ENCODE measurements around the gene EXOC3. TPM values are rescaled to one million over a fixed set of nuclear protein-coding genes. Genes with fewer than 3 reads are reported as not detected.
"Not testable (repeated sequence)": the region's sequence is repeated elsewhere in the genome, so short reads cannot be mapped to it uniquely, and the experiment has no call there.

The EXOC3 gene
- total RNA-seq, 1 donor from 2014 or later, result 29.2 TPM

DNA sequence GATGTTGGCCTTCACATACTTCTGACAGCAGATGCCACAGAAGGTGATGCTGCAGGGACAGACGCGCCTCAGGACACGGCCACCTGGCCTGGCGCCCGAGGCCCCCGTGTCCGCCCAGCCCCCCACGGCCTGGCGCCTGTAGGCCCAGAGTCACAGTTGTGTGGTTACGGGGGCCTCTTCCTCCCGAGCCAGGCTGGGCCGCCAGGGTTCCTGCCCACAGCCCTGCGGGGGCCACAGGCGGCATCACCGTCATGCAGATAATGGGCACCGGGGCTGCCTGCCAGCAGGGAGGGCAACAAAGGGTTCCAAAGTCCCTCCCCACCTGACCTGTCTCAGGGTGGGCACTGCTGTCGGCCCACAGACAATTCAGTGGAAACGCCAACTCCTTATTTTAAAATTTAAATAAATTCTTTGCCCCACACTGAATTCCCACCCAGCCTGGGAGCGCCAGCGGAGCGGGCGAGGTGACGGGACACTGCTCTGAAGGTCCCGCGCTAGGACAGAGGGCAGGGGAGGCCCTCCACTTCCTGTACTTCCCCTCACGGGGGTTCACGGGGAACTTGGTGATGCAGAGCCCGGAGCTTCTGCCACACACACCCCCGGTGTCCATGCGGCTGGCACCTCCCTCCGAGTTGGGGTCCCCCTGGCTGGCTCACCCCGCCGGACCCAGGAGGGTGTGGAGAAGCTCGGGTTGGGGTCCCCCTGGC lies 40.6 kb downstream of the EXOC3 start:
- H3K4me3 ChIP-seq (ENCODE audit: low read length in 3 of 3), result no peak overlapping the region
- no peaks in the 10 kb centered on the region for H3K36me3 ChIP-seq (ENCODE audit: control insufficient read depth in 3 of 3, insufficient read depth in 3 of 3, low read length in 3 of 3)
- H3K9ac ChIP-seq (ENCODE audit: low read depth in 1 of 3, low read length in 3 of 3), result no peak overlapping the region
- H3K27me3 ChIP-seq (ENCODE audit: control insufficient read depth in 3 of 3, insufficient read depth in 3 of 3, low read length in 3 of 3), result peaks cover 52 to 71% (median 58%) of the 10 kb centered on the region in 3 donors
- no peaks in the 10 kb centered on the region for H3K9me3 ChIP-seq (ENCODE audit: control insufficient read depth in 3 of 3, low read length in 3 of 3)
- no peaks in the 10 kb centered on the region for H3K4me1 ChIP-seq (ENCODE audit: control insufficient read depth in 3 of 3, insufficient read depth in 3 of 3, low read length in 3 of 3)
- H3K27ac ChIP-seq (ENCODE audit: low read depth, low read length), result no peak overlapping the region

DNA sequence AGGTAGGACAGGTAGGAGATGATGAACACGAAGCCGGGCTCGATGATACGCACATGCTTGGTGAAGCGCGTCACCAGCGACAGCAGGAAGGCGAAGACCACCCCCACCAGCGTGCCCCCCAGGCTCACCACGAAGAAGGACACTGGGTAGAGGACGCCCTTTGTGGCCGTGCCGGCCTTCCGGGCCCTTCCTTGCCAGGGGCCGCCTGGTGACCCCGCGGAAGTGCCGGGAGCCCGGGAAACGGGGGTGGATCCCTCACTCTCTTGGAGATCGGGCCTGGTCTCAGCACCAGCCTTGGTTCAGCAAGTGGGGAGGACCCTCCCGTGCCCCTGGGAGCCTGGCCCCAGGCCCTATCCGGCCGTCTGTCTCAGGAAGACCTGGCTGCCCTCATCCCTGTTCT lies 41.6 kb downstream of the EXOC3 start:
- Histone ChIP-seq H3K4me1 (ENCODE audit: control insufficient read depth in 3 of 3, insufficient read depth in 3 of 3, low read length in 3 of 3) (no peaks in the 10 kb centered on the region), H3K27ac (ENCODE audit: low read depth, low read length) (no peak overlapping the region), H3K4me3 (ENCODE audit: low read length in 3 of 3) (no peak overlapping the region), H3K9me3 (ENCODE audit: control insufficient read depth in 3 of 3, low read length in 3 of 3) (no peaks in the 10 kb centered on the region), H3K27me3 (ENCODE audit: control insufficient read depth in 3 of 3, insufficient read depth in 3 of 3, low read length in 3 of 3) (peaks cover 42 to 70% (median 51%) of the 10 kb centered on the region in 3 donors), H3K36me3 (ENCODE audit: control insufficient read depth in 3 of 3, insufficient read depth in 3 of 3, low read length in 3 of 3) (no peaks in the 10 kb centered on the region), H3K9ac (ENCODE audit: low read depth in 1 of 3, low read length in 3 of 3) (no peak overlapping the region)

DNA sequence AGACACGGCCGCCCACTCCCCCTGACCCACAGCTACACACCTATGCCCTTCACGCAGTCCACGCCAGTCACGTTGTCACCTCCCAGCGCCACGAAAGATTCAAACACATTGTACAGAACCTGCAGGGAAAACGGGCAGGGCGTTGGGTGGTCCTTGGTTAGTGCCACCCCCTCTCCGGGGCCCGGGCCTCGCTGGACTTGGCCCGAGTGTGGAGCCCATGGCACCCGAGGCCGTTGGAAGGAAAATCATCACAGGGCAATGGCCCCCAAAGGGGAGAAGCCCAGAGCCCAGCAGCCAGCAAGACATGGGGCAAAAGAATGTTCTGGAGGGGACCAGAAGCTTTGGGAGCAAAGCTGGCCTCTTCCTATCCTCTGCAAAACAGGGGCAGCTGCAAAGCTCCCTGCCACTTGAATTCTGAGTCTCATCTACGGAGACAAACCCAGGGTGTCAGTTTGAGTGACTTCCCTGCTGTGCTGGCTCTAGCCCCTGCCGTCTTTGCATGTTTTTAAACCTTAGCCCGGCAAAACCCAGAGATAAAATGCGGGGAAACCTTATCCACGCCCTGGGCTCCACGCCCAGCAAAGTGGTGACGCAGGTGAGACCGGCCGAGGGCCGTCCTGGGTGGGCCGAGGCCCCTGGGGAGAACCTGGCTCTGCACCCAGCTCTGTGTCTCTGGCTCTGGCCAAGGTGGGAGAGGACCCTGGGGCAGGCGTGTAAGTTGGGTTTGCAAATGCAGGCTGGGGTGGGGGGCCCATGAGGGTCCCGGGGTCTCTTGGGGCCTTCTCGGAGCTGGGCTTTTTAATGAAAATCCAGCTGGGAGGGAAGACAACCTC lies 42.4 kb downstream of the EXOC3 start:
- Histone ChIP-seq H3K9ac (ENCODE audit: low read depth in 1 of 3, low read length in 3 of 3) (no peak overlapping the region), H3K4me1 (ENCODE audit: control insufficient read depth in 3 of 3, insufficient read depth in 3 of 3, low read length in 3 of 3) (peaks cover 0 to 2% (median 0%) of the 10 kb centered on the region in 3 donors), H3K4me3 (ENCODE audit: low read length in 3 of 3) (no peak overlapping the region), H3K36me3 (ENCODE audit: control insufficient read depth in 3 of 3, insufficient read depth in 3 of 3, low read length in 3 of 3) (no peaks in the 10 kb centered on the region), H3K27ac (ENCODE audit: low read depth, low read length) (no peak overlapping the region), H3K9me3 (ENCODE audit: control insufficient read depth in 3 of 3, low read length in 3 of 3) (no peaks in the 10 kb centered on the region), H3K27me3 (ENCODE audit: control insufficient read depth in 3 of 3, insufficient read depth in 3 of 3, low read length in 3 of 3) (peaks cover 38 to 70% (median 51%) of the 10 kb centered on the region in 3 donors)

DNA sequence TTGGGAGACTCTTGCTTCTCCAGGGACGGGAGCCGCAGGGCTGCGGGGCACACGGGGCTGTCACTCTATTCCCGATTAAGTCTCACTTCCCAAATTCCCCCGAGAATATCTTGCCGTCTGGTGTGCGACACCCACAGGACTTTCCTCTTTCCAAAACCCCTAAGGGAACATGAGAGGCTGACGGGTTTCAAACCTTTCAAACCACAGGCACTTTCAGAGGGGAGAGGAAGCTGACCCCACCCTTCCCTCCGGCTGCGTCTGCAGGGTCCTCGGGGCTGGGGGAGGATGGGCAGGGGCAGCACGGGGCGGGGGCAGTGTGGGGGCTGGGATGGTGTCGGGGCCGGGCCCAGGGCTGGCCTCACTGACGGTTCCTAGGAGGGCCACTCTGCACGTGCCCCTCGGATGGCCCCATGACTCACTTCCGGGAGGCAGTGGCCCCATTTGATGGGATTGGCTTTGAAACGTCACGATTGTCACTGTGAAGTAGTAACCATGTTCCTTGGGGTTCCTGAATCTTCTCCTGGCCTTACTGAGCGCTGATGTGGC lies 43.0 kb downstream of the EXOC3 start:
- no peak overlapping the region for H3K4me3 ChIP-seq (ENCODE audit: low read length in 3 of 3)
- no peak overlapping the region for H3K27ac ChIP-seq (ENCODE audit: low read depth, low read length)
- H3K27me3 ChIP-seq (ENCODE audit: control insufficient read depth in 3 of 3, insufficient read depth in 3 of 3, low read length in 3 of 3), result peaks cover 38 to 70% (median 49%) of the 10 kb centered on the region in 3 donors
- H3K4me1 ChIP-seq (ENCODE audit: control insufficient read depth in 3 of 3, insufficient read depth in 3 of 3, low read length in 3 of 3), result peaks cover 0 to 2% (median 0%) of the 10 kb centered on the region in 3 donors
- H3K36me3 ChIP-seq (ENCODE audit: control insufficient read depth in 3 of 3, insufficient read depth in 3 of 3, low read length in 3 of 3), result no peaks in the 10 kb centered on the region
- H3K9me3 ChIP-seq (ENCODE audit: control insufficient read depth in 3 of 3, low read length in 3 of 3), result no peaks in the 10 kb centered on the region
- no peak overlapping the region for H3K9ac ChIP-seq (ENCODE audit: low read depth in 1 of 3, low read length in 3 of 3)

DNA sequence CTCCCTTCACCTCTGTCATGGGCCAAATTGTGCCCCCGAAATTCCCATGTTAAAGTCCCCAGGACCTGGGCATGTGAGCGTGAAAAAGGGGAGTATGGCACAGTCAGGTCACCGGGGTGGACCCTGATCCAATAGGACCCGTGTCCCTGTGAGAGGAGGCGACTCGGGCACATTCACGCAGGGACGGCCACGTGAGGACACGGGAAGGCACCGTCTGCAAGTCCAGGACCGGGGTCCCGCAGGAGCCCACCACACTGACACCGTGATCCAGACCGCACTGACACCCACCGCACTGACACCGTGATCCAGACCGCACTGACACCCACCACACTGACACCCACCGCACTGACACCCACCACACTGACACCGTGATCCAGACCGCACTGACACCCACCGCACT lies 43.6 kb downstream of the EXOC3 start:
- not testable (repeated sequence) for H3K9ac ChIP-seq (ENCODE audit: low read depth in 1 of 3, low read length in 3 of 3); H3K4me3 ChIP-seq (ENCODE audit: low read length in 3 of 3); H3K4me1 ChIP-seq (ENCODE audit: control insufficient read depth in 3 of 3, insufficient read depth in 3 of 3, low read length in 3 of 3); H3K36me3 ChIP-seq (ENCODE audit: control insufficient read depth in 3 of 3, insufficient read depth in 3 of 3, low read length in 3 of 3); H3K27ac ChIP-seq (ENCODE audit: low read depth, low read length); H3K9me3 ChIP-seq (ENCODE audit: control insufficient read depth in 3 of 3, low read length in 3 of 3)
- peaks cover 35 to 71% (median 51%) of the 10 kb centered on the region in 3 donors for H3K27me3 ChIP-seq (ENCODE audit: control insufficient read depth in 3 of 3, insufficient read depth in 3 of 3, low read length in 3 of 3)

DNA sequence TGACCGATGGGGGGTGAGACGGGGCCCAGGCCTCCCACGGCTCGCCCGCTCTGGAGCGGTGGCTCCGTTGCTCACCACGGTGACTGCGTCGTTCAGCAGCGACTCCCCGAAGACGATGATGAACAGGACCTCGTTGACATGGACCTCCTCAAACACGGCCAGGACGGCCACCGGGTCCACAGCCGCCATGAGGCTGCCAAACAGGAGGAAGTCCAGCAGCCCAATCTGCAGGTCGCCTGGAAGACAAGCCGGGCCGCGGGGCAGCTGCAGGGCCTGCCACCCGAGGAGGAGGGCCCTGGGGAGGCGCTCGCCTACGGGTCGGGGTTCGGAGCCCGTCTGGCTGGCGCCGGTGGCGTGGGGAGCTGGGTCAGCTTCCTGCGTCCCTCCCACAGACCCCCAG lies 45.3 kb downstream of the EXOC3 start:
- Histone ChIP-seq H3K9ac (ENCODE audit: low read depth in 1 of 3, low read length in 3 of 3) (no peak overlapping the region), H3K27me3 (ENCODE audit: control insufficient read depth in 3 of 3, insufficient read depth in 3 of 3, low read length in 3 of 3) (peaks cover 37 to 70% (median 57%) of the 10 kb centered on the region in 3 donors), H3K4me3 (ENCODE audit: low read length in 3 of 3) (no peak overlapping the region), H3K27ac (ENCODE audit: low read depth, low read length) (no peak overlapping the region), H3K9me3 (ENCODE audit: control insufficient read depth in 3 of 3, low read length in 3 of 3) (no peaks in the 10 kb centered on the region), H3K36me3 (ENCODE audit: control insufficient read depth in 3 of 3, insufficient read depth in 3 of 3, low read length in 3 of 3) (no peaks in the 10 kb centered on the region), H3K4me1 (ENCODE audit: control insufficient read depth in 3 of 3, insufficient read depth in 3 of 3, low read length in 3 of 3) (peaks cover 0 to 2% (median 0%) of the 10 kb centered on the region in 3 donors)

DNA sequence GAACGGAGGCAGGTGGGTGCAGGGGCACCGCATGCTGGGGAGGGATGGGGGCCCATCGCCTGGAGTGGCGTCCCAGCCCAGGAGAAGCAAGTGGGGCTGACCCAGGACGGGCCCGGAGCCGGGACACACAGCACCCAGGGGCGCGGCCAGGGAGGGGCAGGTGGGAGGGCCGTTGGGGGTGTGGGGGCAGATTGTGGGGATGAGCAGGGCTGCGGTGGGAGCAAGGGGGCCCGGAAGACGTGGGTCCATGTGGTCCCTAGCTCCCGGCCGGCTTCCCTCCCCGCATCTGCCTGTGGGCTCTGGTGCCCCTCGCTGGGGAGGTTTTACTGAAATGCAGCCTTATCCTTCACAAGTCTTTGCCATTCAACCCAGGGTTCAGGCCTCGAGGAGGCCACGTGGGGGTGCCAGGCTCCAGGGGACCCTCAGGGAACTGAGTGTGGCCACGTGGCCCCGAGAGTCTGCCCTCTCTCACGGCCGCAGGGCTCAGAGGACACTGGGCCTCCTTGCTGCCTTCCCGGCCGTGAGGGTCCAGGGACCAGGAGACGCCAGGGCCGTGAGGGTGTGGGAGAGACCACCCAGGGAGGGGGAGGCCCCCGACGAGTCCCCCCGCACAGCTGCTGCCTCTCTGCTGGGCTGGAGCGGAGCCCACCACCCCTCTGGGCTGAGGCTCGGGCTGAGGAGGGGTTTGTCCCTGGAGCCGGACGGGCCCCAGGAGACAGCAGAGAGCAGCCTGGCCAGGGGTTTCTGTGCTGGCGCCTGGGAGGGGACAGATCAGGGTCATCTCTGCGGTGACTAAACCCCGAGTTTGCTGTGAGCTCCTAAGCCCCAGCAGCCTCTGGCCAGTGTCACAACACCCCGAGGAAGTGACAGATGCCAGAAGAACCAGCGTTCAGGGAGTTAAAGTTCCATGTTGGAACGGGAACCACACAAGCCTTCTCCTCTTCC lies 46.0 kb downstream of the EXOC3 start:
- Histone ChIP-seq H3K4me1 (ENCODE audit: control insufficient read depth in 3 of 3, insufficient read depth in 3 of 3, low read length in 3 of 3) (peaks cover 0 to 2% (median 0%) of the 10 kb centered on the region in 3 donors), H3K4me3 (ENCODE audit: low read length in 3 of 3) (no peak overlapping the region), H3K36me3 (ENCODE audit: control insufficient read depth in 3 of 3, insufficient read depth in 3 of 3, low read length in 3 of 3) (no peaks in the 10 kb centered on the region), H3K27me3 (ENCODE audit: control insufficient read depth in 3 of 3, insufficient read depth in 3 of 3, low read length in 3 of 3) (peaks cover 42 to 70% (median 61%) of the 10 kb centered on the region in 3 donors), H3K9ac (ENCODE audit: low read depth in 1 of 3, low read length in 3 of 3) (no peak overlapping the region), H3K9me3 (ENCODE audit: control insufficient read depth in 3 of 3, low read length in 3 of 3) (no peaks in the 10 kb centered on the region), H3K27ac (ENCODE audit: low read depth, low read length) (no peak overlapping the region)

DNA sequence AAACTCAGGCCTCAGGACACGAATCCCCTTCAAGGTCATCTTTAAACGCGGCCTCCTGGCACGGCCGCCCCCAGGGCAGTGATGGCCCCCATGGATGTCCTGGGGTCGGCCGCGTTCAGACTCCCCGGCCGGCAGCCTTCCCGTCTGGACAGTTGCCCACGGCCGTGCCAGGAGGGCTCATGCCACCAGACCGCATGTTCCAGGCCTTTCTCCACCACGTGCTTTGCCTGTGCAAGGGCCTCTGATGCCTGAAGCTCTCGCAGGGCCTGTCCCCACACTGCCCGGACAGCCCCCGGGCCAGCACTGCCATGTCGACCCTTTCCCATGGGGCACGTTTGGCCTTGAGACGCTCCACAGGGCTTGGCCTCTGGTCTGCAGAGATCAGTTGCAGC lies 46.7 kb downstream of the EXOC3 start:
- Histone ChIP-seq H3K36me3 (ENCODE audit: control insufficient read depth in 3 of 3, insufficient read depth in 3 of 3, low read length in 3 of 3) (no peaks in the 10 kb centered on the region), H3K27me3 (ENCODE audit: control insufficient read depth in 3 of 3, insufficient read depth in 3 of 3, low read length in 3 of 3) (peaks cover 44 to 71% (median 61%) of the 10 kb centered on the region in 3 donors), H3K9me3 (ENCODE audit: control insufficient read depth in 3 of 3, low read length in 3 of 3) (no peaks in the 10 kb centered on the region)

More for the DNA sequence above, 46.7 kb downstream of the EXOC3 start:
- H3K27ac ChIP-seq (ENCODE audit: low read depth, low read length), result no peak overlapping the region
- H3K4me3 ChIP-seq (ENCODE audit: low read length in 3 of 3), result no peak overlapping the region
- no peak overlapping the region for H3K9ac ChIP-seq (ENCODE audit: low read depth in 1 of 3, low read length in 3 of 3)
- H3K4me1 ChIP-seq (ENCODE audit: control insufficient read depth in 3 of 3, insufficient read depth in 3 of 3, low read length in 3 of 3), result peaks cover 0 to 2% (median 0%) of the 10 kb centered on the region in 3 donors

All from skeletal muscle tissue (tissue), 4 donors.